NCI-H2081 (cell line): ENCODE data around the gene ELP4.
"Not testable (repeated sequence)": the region's sequence is repeated elsewhere in the genome, so short reads cannot be mapped to it uniquely, and the experiment has no call there.

Experiments used
- DNase-seq, 2 experiments: peaks; one replicate each; lab custom pipeline; 2025; lab: John Stamatoyannopoulos, UW

The ELP4 gene

DNA sequence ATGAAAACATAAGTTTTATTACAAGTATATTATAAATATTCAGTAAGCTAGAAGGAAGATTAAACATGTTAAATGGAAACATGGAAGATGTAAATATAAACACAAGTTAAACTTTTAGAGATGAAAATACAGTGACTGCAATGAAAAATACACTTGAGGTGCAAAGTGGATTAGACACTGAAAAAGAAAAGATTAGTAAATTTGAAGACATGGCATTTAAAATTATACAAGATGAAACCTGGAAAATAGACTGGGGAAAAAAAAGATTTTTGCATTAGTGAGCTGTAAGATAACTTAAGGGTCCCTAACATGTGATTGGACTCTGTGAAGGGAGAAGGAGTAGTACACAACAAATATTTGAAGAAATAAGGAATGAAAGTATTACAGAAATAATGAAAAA lies 33.3 kb downstream of the ELP4 start:
- DNase-seq, result no peak

- DNase-seq, result no peak
Measured at GRCh38 chr11:31555938-31556337, 46.4 kb downstream of the ELP4 start.

DNA sequence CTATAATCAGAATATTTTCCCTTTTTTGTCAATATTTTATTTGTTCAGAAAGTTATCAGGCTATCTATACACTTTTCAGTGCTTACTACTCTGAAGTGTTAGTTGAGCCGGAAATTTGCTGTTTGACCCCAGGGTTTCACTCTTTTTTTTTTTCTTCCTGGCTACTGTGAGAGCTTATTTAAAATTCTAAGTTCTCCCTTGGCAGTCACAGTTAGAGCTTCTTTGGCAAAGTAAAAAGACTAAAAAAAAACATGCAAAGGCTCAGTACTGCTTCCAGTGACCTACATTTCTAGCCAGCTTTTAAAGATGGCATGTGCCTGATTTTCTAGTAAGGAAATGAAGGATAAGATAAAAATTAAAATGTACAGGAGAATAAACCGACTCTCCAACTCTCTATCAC lies 48.4 kb downstream of the ELP4 start:
- no peak for DNase-seq

- DNase-seq, result no peak
Measured at GRCh38 chr11:31560842-31561476, 51.4 kb downstream of the ELP4 start.

DNA sequence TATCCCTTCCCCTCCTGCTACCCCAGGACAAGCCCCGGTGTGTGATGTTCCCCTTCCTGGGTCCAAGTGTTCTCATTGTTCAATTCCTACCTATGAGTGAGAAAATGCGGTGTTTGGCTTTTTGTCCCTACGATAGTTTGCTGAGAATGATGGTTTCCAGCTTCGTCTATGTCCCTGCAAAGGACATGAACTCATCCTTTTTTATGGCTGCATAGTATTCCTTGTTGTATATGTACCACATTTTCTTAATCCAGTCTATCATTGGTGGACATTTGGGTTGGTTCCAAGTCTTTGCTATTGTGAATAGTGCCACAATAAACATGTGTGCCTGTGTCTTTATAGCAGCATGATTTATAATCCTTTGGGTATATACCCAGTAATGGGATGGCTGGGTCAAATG lies 55.0 kb downstream of the ELP4 start:
- DNase-seq, result not testable (repeated sequence)

DNA sequence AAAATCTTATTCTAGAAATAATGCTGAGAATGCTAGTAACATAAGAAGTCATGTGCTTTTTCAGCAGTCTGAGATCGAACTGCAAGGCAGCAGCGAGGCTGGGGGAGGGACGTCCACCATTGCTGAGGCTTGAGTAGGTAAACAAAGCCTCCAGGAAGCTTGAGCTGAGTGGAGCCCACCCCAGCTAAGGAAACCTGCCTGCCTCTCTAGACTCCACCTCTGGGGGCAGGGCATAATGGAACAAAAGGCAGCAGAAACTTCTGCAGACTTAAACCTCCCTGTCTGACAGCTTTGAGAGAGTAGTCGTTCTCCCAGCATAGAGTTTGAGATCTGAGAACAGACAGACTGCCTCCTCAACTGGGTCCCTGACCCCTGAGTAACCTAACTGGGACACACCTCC lies 64.6 kb downstream of the ELP4 start:
- DNase-seq, result not testable (repeated sequence)

DNA sequence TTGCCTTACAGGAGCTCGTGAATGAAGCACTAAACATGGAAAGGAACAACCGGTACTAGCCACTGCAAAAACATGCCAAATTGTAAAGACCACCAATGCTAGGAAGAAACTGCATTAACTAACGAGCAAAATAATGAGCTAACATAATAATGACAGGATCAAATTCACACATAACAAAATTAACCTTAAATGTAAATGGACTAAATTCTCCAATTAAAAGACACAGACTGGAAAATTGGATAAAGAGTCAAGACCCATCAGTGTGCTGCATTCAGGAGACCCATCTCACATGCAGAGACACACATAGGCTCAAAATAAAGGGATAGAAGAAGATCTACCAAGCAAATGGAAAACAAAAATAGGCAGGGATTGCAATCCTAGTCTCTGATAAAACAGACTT lies 66.2 kb downstream of the ELP4 start:
- not testable (repeated sequence) for DNase-seq

- not testable (repeated sequence) for DNase-seq
Measured at GRCh38 chr11:31579412-31579811, 69.8 kb downstream of the ELP4 start.

DNA sequence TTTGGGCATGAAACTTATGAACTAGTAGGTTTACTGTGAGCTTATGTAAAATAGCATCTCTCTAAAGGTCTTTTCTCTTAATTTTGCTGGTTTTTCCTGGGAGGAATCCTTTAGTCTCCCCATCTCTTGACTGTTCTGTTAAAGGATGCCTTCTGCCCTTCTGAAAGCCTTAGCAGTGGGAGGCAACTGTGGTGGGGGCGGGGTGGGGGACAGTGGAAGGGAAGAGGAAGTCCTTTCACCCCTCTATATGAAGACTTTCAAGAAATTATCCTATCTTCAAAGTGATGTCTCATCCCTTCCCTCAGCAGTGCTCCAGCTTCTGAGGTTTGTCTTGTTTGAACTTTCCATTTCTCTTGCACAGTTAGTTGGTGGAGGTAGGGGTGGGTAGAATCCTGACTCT lies 73.1 kb downstream of the ELP4 start:
- no peak for DNase-seq

DNA sequence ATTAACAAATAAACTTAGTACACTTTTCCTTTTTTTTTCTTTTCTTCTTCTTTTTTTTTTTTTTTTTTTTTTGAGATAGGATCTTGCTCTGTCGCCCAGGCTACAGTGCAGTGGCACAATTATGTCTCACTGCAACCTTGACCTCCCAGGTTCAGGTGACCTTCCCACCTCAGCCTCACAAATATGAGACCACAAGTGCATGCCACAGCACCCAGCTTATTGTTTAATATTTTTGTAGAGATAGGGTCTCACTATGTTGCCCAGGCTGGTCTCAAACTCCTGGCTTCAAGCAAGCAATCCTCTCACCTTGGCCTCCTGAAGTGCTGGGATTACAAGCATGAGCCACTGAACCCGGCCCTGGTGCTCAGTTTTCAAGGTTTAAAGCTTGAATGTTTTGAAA lies 88.9 kb downstream of the ELP4 start:
- DNase-seq, result no peak

DNA sequence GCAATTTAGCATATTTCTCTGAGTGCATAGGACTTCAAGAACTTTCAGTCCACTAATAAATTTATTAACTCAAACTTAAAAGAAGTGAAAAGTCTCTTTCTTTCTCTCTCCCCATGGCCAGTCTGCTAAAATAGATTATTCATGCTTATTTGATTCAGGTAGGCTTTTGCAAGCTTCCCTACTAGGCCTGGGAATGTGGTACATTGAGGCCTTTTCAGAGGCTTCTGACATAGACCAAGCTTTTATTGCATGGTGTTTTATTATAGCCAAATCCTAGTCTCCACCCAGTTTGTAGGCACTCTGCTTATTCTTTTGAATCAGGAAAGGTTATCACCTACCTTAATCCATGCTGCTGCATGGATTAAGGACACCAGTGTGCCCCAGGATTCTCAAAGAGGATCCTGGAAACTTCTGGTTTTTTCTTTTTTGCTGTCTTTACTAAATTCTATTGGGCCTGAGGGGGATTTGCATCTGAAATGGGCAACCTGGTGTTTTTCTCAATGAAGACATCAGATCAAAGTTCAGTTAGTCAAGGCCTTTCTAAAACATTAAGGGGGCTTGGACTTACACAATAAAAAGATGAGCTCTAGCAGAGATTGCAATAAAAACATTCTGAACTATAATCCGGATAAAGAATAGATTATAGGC lies 92.2 kb downstream of the ELP4 start:
- DNase-seq, result no peak

GRCh38 chr11:31606893-31607292 lies 97.3 kb downstream of the ELP4 start:
- DNase-seq, result no peak

DNA sequence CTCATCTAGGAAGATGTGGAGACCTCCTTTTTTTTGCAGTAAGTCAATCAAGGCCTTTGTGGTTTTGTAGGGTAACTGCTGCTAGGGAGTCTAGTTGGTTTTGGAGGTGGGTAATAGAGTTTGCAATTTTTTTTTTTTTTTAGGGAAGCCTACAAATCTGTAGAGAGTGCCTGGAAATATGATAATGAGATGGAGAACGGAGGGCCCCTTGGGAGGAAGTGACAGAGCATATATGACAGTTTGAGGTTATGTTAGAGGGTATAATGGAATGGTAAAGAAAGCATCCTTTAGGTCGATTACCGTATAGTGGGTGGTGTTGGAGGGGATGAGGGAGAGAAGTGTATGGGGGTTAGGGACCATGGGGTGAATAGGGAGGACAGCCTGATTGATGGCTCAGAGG lies 98.3 kb downstream of the ELP4 start:
- no peak for DNase-seq

DNA sequence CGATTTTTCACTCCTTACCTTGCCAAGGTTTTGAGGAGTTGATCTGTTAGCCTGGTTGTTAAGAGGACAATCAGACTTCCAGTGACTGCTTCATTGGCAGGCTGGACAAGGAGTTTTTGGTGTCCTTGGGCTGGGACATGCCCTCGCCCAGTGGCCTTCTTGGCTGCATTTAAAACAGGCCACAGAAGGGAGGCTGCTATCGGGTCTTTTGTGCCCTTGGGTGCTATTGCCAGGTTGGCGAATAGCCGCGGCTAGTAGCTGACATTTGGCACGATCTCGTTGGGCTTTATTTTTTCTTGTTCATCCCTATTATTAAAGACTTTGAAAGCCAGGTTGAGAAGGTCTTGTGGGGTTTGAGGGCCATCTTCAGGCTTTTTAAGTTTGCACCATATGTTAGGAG lies 99.4 kb downstream of the ELP4 start:
- no peak for DNase-seq

- no peak for DNase-seq
Measured at GRCh38 chr11:31610544-31610943, 101.0 kb downstream of the ELP4 start.

DNA sequence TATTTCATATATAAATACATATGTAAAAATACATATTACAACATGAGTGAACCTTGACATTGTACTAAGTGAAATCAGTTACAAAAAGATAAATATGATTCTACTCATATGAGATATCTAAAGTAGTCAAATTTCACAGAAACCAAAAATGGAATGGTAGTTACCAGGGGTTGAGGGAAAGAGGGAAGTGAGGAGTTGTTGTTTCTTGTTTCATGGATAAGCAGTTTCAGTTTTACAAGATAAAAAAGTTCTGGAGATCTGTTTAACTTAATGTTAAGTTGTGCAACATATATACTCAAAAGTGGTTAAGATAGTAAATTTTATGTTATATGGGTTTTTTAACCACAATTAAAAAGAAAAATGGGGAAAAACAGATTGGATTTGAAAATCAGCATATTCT lies 107.7 kb downstream of the ELP4 start:
- no peak for DNase-seq

GRCh38 chr11:31619980-31620379 lies 110.4 kb downstream of the ELP4 start:
- no peak for DNase-seq

DNA sequence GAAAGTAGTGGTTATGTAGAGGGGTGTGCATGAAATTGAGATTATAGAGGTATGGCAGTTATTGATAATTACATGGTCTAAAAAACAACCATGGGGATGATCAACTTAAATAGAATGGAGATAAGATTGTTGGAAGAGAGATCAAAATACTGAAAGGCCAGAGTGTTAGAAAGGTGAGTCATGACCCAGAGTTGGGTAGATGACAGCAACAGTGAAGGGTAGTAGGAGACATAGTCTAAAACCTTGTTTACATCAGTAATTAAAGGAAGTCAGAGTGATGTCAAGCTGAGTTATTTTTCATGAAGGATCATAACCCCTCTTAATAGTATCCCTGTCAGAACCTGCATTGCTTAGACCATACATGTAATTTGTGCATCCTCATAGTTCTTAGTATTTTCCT lies 110.9 kb downstream of the ELP4 start:
- no peak for DNase-seq

DNA sequence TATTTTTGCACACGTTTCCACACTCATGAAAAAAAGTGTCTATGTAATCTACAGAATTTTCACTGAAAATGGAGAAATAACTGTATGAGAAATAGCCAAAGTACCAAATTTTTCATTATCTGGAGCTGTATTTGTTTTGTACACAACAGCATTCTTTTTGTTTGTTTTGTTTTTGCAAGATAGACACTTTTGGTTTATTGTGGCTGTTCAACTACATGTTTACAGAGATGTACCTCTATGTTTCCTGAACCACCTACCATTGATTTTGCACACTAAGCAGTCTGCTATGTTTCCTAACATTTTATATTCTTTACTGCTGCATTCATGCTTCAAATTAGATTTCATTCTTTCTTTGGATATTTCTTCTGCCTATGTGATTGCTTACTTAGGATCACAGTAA lies 116.3 kb downstream of the ELP4 start:
- no peak for DNase-seq

DNA sequence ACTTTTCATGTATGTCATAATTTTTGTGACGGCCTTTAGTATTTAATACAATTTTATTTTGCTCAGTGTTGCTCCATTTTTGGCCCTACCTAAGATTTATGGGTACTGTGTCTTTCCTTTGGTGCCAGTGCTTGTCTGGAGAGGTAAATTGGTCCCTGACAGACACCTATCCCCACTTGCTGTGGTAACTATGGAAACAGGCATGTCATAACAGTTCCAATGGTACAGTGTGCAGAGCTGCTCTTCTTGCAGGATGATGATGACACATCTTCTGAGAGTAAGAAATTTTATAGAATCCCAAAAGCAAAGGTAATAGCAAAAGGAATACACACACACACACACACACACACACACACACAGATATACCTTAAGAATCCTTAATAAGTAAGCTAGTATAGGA lies 118.5 kb downstream of the ELP4 start:
- no peak for DNase-seq

DNA sequence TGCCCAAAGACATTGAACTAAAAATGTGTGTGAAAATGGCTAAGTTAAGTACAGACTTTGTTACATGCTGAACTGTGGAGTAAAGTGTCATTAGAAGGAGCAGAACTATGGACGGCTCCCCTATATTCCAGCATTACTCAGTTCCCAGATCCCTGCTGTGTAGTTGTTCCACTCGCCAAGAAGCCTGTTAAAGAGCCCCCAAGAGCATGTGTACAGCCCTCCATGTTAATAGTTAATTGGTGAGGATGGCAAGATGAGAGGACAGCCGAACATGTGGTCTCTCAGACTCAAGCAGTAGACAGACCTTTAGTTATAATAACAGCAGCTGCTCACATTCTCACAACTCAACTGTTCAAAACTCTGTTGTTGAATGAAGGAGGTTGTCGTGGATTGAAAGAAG lies 127.4 kb downstream of the ELP4 start:
- DNase-seq, result no peak

DNA sequence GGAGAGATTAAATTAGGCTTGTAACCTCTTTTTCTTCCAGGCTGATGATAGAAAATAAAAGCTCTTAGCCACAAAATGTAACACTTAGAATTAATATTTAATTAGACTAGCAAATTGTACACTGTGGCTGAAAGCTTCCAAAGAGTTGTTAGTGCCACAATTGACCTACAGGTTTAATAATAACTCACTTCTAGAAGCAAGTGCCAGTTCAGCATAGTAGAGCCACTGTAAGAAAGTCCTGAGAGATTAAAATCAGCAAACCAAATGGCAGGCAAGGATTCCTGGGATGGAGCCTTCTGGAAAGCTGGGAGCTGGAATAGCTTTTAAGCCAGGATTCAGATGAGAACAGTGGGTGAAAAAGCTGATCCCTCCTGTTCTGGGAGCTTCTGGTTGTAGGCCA lies 131.0 kb downstream of the ELP4 start:
- DNase-seq, result no peak

GRCh38 chr11:31641477-31642062 lies 132.0 kb downstream of the ELP4 start:
- peak; percentile 64 to 68 for DNase-seq

- DNase-seq, result peak in 1 of 2 experiments; percentile 17
Measured at GRCh38 chr11:31643857-31644256, 134.3 kb downstream of the ELP4 start.
